Measurements from ENCODE around the gene SRP72.

GRCh38 chr4:56532239-56532638 is 64.8 kb downstream of the SRP72 start:
- no peak for TF ChIP-seq CTCF (IDR thresholded peaks at IDR 0.05)
- TF ChIP-seq POLR2A (IDR thresholded peaks at IDR 0.05): no peak
- no peak for TF ChIP-seq POLR2AphosphoS5 (IDR thresholded peaks at IDR 0.05; ENCODE audit: insufficient read depth in 1 of 2, low read depth in 1 of 2)

Data from vagina (tissue), 2 donors.